ENCODE data around the gene SEPTIN2.

SEPTIN2 gene

DNA sequence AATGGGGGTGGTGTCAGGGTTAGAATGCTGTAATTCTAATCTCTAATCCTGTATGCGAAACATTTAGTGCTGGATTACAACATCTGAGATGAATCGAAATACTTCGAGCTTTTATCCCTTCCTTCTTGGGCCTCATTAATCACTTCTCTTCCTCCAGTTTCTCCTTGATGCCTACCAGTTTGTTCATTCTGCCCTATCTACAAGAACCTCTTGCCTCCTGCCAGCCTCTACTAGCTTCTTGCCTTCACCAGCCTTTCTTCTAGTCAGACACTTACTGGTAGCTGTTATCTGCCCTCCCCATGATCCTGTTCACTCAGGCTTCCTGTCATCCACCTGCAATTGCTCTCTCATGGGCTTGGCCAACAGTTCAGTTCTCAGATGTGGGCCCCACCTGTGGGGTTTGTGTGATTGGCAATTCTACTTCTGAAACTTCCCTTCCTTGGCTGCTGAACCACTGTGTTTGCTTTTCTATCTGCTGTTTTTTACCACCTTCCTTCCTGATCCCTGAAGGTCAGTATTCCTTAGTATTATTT lies 25.0 kb downstream of the SEPTIN2 start:
- Histone ChIP-seq H3K36me3 (peaks cover 95% of the 10 kb centered on the region), H3K9ac (no peak overlapping the region), H3K4me2 (no peak overlapping the region), H3K4me3 (no peak overlapping the region), H3K27ac (no peak overlapping the region), H3K27me3 (no peaks in the 10 kb centered on the region), H4K20me1 (peaks cover 86% of the 10 kb centered on the region), H3K9me3 (no peaks in the 10 kb centered on the region), H3K4me1 (peaks cover 7% of the 10 kb centered on the region; the same call in 1 of the 2 replicates)
- no peak for TF ChIP-seq Cebpa-rat (IDR thresholded peaks at IDR 0.05)

DNA sequence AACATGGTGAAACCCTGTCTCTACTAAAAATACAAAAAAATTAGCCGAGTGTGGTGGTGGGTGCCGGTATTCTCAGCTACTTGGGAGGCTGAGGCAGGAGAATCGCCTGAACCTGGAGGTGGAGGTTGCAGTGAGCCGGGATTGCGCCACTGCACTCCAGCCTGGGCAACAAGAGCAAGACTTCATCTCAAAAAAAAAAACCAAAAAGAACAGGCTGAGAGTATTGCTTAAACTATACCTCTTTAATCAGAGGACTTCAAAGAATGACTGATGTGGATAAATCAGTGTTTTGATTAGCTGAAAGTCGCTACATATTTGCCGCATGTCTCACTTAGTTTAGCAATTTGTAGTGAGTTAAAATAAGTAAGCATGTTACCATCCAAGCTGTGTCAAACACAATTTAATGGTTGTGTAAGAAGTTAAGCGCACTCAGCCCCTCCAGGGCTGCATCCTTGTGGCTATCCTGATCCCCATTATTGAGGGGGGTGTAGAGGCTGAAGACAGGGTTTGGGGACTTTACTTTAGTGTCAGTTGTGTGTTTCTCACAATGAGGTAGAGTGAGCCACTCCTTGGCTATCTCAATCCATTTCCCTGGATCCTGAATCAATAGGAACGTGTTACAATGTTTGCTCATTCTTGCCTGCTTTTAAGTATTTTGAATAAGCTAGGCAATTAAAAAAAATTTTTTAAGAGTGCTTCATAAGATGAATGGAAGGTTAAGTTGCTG lies 29.4 kb downstream of the SEPTIN2 start:
- H3K36me3 ChIP-seq, result peaks cover 100% of the 10 kb centered on the region

DNA sequence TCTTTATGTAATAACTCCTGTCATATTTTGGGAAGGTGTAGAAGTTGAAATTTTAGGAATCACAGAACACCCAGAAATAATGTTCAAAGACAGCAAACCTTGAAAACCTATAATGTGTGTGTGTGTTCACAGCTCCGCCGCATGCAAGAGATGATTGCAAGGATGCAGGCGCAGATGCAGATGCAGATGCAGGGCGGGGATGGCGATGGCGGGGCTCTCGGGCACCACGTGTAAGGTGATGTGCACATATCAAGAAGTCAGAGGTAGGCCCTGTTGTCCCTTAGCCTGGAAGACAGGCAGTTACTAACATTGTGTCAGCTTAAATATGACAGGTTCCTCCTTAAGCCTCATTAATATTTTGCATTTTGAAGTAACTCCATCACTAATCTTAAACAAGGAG lies 34.2 kb downstream of the SEPTIN2 start:
- Histone ChIP-seq H4K20me1 (peaks cover 70% of the 10 kb centered on the region), H3K36me3 (peaks cover 100% of the 10 kb centered on the region), H3K4me2 (no peak overlapping the region), H3K4me3 (no peak overlapping the region), H3K4me1 (peaks cover 4% of the 10 kb centered on the region), H3K27ac (no peak overlapping the region), H3K9me3 (no peaks in the 10 kb centered on the region), H3K9ac (no peak overlapping the region), H3K27me3 (no peaks in the 10 kb centered on the region)
- no peak for TF ChIP-seq Cebpa-rat (IDR thresholded peaks at IDR 0.05)

More for the DNA sequence above, 29.4 kb downstream of the SEPTIN2 start:
- no peaks in the 10 kb centered on the region for H3K27me3 ChIP-seq
- H4K20me1 ChIP-seq, result peaks cover 66% of the 10 kb centered on the region
- H3K4me3 ChIP-seq, result no peak overlapping the region
- no peaks in the 10 kb centered on the region for H3K4me1 ChIP-seq
- no peak for TF ChIP-seq Cebpa-rat (IDR thresholded peaks at IDR 0.05)
- H3K27ac ChIP-seq, result no peak overlapping the region
- H3K4me2 ChIP-seq, result no peak overlapping the region
- no peak overlapping the region for H3K9ac ChIP-seq
- H3K9me3 ChIP-seq, result no peaks in the 10 kb centered on the region

DNA sequence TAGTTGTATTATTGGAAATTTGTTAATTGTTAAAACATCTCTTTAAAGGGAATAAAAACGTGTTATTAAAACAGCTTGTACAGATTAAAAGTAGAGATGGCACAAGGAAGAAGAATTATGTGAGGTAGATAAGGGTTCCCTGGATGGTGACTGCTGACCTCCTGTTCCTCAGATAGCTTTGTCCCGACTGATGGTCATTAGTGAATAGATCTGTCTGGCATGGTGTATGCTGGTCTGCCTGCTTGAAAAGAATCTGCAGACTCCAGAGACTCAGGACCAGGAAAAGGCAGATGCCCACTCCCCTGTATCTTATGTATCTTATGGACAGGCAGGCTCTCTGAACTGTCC lies 34.8 kb downstream of the SEPTIN2 start:
- no peaks in the 10 kb centered on the region for H3K9me3 ChIP-seq
- H3K4me3 ChIP-seq, result no peak overlapping the region
- TF ChIP-seq Cebpa-rat (IDR thresholded peaks at IDR 0.05), result no peak
- H3K36me3 ChIP-seq, result peaks cover 98% of the 10 kb centered on the region
- no peaks in the 10 kb centered on the region for H3K27me3 ChIP-seq
- no peak overlapping the region for H3K9ac ChIP-seq
- H3K4me1 ChIP-seq, result peaks cover 7% of the 10 kb centered on the region
- H3K4me2 ChIP-seq, result no peak overlapping the region
- peaks cover 69% of the 10 kb centered on the region for H4K20me1 ChIP-seq
- H3K27ac ChIP-seq, result no peak overlapping the region

DNA sequence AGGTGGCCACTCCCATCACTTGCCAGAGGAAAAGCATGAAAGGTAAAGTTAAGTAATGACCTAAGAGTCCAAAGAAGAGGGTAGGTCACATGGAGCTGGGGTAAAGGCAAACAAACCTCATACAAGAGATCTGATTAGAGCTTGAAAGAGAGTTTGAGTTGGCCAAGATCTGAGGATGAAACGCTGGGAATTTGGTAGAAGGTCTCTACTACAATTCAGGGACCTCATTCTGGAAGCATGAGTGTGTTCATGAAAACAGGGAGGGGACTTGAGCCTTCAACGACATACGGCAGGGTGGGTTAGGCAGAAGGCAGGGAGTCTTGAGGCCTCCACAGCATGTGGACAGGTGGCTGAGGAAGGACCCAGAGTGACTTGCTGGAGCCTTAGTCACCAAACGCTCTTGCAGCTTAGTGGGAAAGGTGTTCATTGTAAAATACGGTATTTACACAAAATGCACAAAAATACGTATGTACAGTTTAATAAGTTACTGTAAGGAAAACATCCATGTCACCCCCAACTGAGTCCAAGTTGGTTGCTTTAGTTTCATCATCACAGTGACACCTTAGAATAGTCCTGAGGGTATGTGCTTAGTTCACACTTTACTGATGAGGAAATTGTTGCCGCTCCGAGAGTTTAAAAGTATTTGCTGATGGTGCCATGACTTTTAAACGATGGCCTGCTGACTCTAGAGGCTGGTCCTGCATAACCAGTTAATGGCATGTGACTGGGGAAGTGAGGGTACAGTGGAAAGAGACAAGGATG lies 35.3 kb downstream of the SEPTIN2 start:
- Histone ChIP-seq H3K27me3 (no peaks in the 10 kb centered on the region), H3K9ac (no peak overlapping the region), H3K4me2 (no peak overlapping the region), H3K4me1 (peaks cover 7% of the 10 kb centered on the region), H3K9me3 (no peaks in the 10 kb centered on the region), H3K27ac (no peak overlapping the region), H4K20me1 (peaks cover 63% of the 10 kb centered on the region), H3K36me3 (peaks cover 92% of the 10 kb centered on the region), H3K4me3 (no peak overlapping the region)
- no peak for TF ChIP-seq Cebpa-rat (IDR thresholded peaks at IDR 0.05)

DNA sequence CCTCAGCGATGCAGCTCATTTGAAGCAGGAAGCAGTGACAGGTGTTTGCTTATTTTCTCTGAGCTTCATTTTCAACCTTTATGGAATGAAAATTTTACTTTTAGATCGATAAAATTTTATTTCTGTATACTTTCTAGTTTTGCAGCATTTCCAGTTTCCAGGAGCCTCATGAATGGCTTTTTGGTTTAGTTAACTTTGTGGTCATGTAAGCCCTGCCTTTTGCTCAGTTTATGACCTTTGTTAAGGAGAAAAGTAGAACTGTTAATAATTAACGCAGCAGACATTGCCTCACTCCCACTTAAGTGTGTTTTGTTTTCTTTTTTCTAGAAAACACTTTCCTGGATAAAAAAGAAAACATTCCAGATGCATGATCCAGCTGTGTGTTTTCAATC lies 35.9 kb downstream of the SEPTIN2 start:
- TF ChIP-seq Cebpa-rat (IDR thresholded peaks at IDR 0.05), result no peak
- no peak overlapping the region for H3K27ac ChIP-seq
- H3K4me3 ChIP-seq, result no peak overlapping the region
- H3K36me3 ChIP-seq, result peaks cover 86% of the 10 kb centered on the region
- H3K9ac ChIP-seq, result no peak overlapping the region
- no peaks in the 10 kb centered on the region for H3K9me3 ChIP-seq
- H3K4me2 ChIP-seq, result no peak overlapping the region
- peaks cover 8% of the 10 kb centered on the region for H3K4me1 ChIP-seq
- H3K27me3 ChIP-seq, result no peaks in the 10 kb centered on the region
- peaks cover 62% of the 10 kb centered on the region for H4K20me1 ChIP-seq

DNA sequence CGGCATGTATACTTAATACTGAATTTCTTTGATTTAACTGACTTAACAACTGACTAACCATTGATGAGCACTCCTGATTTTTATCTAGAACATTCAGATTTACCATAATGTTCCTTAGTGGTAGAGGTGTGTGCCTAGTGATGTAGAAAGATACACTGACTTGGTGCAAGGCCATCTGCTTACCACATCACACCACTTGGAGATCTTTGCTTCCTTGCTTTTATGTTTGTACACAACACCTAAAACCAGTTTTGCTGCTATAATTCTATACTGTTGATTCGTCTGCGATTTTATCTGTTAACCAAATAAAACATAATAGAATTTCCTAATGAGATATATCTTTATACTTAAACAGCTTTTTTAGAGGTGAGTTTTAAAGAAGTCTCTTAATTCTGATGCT lies 36.5 kb downstream of the SEPTIN2 start:
- Histone ChIP-seq H3K4me1 (peaks cover 13% of the 10 kb centered on the region), H3K4me3 (no peak overlapping the region), H4K20me1 (peaks cover 62% of the 10 kb centered on the region), H3K9ac (no peak overlapping the region), H3K27me3 (no peaks in the 10 kb centered on the region), H3K36me3 (peaks cover 81% of the 10 kb centered on the region), H3K9me3 (no peaks in the 10 kb centered on the region), H3K27ac (no peak overlapping the region), H3K4me2 (no peak overlapping the region)
- TF ChIP-seq Cebpa-rat (IDR thresholded peaks at IDR 0.05), result no peak

DNA sequence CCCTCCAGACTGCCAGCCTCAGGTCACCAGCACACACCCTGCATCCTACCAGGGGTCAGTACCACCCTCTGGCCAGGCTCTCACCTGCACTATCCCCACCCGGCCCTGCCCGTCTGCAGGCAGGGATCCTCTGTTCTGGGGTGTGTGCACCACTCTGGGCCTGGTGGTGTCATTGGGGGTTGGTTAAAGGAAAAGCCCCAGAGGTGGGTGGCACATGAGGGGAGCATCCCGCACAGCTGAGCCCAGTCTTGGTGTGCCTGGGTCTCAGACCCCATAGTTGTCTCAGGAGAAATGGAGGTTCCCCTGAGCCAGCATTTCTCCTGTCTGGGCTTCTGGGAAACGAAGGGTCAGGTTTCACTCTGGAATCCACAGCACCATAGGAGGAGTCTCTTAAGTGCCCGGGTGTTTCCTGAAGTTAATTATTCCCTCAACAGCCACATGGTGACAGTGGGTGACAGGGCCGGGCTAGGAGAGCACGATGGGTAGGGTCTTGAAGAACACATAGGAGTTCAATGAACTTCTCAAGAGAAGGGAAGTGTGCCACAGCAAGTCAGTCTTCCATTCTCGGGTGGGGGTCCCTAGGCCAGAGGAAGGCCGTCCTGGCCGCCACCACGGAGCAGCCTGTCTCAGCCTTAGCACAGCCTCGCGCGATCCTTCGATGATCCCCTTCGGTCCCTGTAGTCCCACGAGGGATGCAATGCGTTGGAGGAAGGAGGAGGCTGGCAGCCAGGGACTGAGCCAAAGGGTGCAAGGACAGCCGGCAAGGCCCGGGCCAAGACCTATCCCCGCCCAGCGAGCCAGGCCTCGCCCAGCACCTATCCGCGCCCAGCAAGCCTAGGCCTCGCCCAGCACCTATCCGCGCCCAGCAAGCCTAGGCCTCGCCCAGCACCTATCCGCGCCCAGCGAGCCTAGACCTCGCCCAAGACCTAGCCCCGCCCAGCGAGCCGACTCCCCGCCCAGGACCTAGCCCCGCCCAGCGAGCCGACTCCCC lies 39.2 kb downstream of the SEPTIN2 start:
- Histone ChIP-seq H3K9ac (no peak overlapping the region), H3K27me3 (no peaks in the 10 kb centered on the region), H4K20me1 (peaks cover 87% of the 10 kb centered on the region), H3K4me1 (peaks cover 29% of the 10 kb centered on the region), H3K4me2 (peak overlapping the region; percentile 42), H3K36me3 (peaks cover 53% of the 10 kb centered on the region), H3K27ac (no peak overlapping the region), H3K9me3 (no peaks in the 10 kb centered on the region), H3K4me3 (no peak overlapping the region)
- no peak for TF ChIP-seq Cebpa-rat (IDR thresholded peaks at IDR 0.05)
